ENCODE results near the gene VSIR.

Gene VSIR

GRCh38 chr10:71723311-71723710 is 50.0 kb downstream of the VSIR start:
- in situ Hi-C loops (cut with HindIII; ENCODE audit: low sequenced_read_pairs), result no loop called here
- no peak for DNase-seq (ENCODE audit: low read depth)
- no peak overlapping the region for H3K4me3 ChIP-seq (ENCODE audit: low read depth, low read length)
- TF ChIP-seq CTCF (IDR thresholded peaks at IDR 0.05; ENCODE audit: low read depth, low read length, missing control alignments), result no peak

GRCh38 chr10:71722849-71723248 is 50.5 kb downstream of the VSIR start:
- H3K4me3 ChIP-seq (ENCODE audit: low read depth, low read length), result no peak overlapping the region
- in situ Hi-C loops (cut with HindIII; ENCODE audit: low sequenced_read_pairs), result no loop called here
- DNase-seq (ENCODE audit: low read depth), result no peak
- no peak for TF ChIP-seq CTCF (IDR thresholded peaks at IDR 0.05; ENCODE audit: low read depth, low read length, missing control alignments)

- in situ Hi-C loops (cut with HindIII; ENCODE audit: low sequenced_read_pairs), result no loop called here
- DNase-seq (ENCODE audit: low read depth), result no peak
- no peak overlapping the region for H3K4me3 ChIP-seq (ENCODE audit: low read depth, low read length)
- no peak for TF ChIP-seq CTCF (IDR thresholded peaks at IDR 0.05; ENCODE audit: low read depth, low read length, missing control alignments)
Observed at GRCh38 chr10:71721313-71721712, 52.0 kb downstream of the VSIR start.

- no peak for TF ChIP-seq CTCF (IDR thresholded peaks at IDR 0.05; ENCODE audit: low read depth, low read length, missing control alignments)
- no peak overlapping the region for H3K4me3 ChIP-seq (ENCODE audit: low read depth, low read length)
- in situ Hi-C loops (cut with HindIII; ENCODE audit: low sequenced_read_pairs), result no loop called here
- DNase-seq (ENCODE audit: low read depth), result no peak
Observed at GRCh38 chr10:71720288-71720687, 53.0 kb downstream of the VSIR start.

- no peak for DNase-seq (ENCODE audit: low read depth)
- no peak within 1 kb of the TSS for H3K4me3 ChIP-seq (ENCODE audit: low read depth, low read length)
- in situ Hi-C loops (cut with HindIII; ENCODE audit: low sequenced_read_pairs), result no loop called here
- TF ChIP-seq CTCF (IDR thresholded peaks at IDR 0.05; ENCODE audit: low read depth, low read length, missing control alignments), result no peak
Observed at GRCh38 chr10:71719464-71720201, 53.7 kb downstream of the VSIR start, which contains the start of gene C10orf105. Gene C10orf105 (minus strand): TSS chr10:71719778. CDS start chr10:71716337, 3,441 bp downstream.

- no peak overlapping the region for H3K4me3 ChIP-seq (ENCODE audit: low read depth, low read length)
- in situ Hi-C loops (cut with HindIII; ENCODE audit: low sequenced_read_pairs), result no loop called here
- TF ChIP-seq CTCF (IDR thresholded peaks at IDR 0.05; ENCODE audit: low read depth, low read length, missing control alignments), result no peak
- no peak for DNase-seq (ENCODE audit: low read depth)
Observed at GRCh38 chr10:71719042-71719441, 54.3 kb downstream of the VSIR start.
